GM21825 (cell line): Measurements from ENCODE around the gene GLO1.
A peak's percentile ranks its signal among the peaks of the same experiment; 100 is the strongest.

Source experiments
- ATAC-seq: cut with Tn5 transposase; IDR thresholded peaks from one replicate; pipeline ENCODE4 v1.9.1; 2021; ENCODE audit warnings: mild to moderate bottlenecking, moderate library complexity; ENCODE audit not compliant: unreplicated experiment

GLO1 gene

GRCh38 chr6:38702558-38703397, at the start of gene GLO1:
GLO1 (minus strand) TSS chr6:38703145; CDS start chr6:38703054, 91 bp downstream.
- peak; percentile 99 for ATAC-seq

- ATAC-seq, result no peak
Measured at GRCh38 chr6:38750968-38751615, 48.1 kb upstream of the GLO1 start.

- ATAC-seq, result no peak
Measured at GRCh38 chr6:38749473-38749872, 46.5 kb upstream of the GLO1 start.

- ATAC-seq, result no peak
Measured at GRCh38 chr6:38739532-38739931, 36.6 kb upstream of the GLO1 start.

GRCh38 chr6:38738261-38738660, 35.3 kb upstream of the GLO1 start:
- ATAC-seq, result no peak

GRCh38 chr6:38736951-38737350, 34.0 kb upstream of the GLO1 start:
- no peak for ATAC-seq

- no peak for ATAC-seq
Measured at GRCh38 chr6:38730140-38730862, 27.4 kb upstream of the GLO1 start.

GRCh38 chr6:38728203-38728602, 25.3 kb upstream of the GLO1 start:
- ATAC-seq, result no peak

- ATAC-seq, result no peak
Measured at GRCh38 chr6:38725414-38726183, 22.7 kb upstream of the GLO1 start.

- no peak for ATAC-seq
Measured at GRCh38 chr6:38724343-38724742, 21.4 kb upstream of the GLO1 start.

- no peak for ATAC-seq
Measured at GRCh38 chr6:38723783-38724182, 20.8 kb upstream of the GLO1 start.

- no peak for ATAC-seq
Measured at GRCh38 chr6:38722727-38723334, 19.9 kb upstream of the GLO1 start.

- ATAC-seq, result no peak
Measured at GRCh38 chr6:38722038-38722437, 19.1 kb upstream of the GLO1 start.

- ATAC-seq, result no peak
Measured at GRCh38 chr6:38720295-38720694, 17.4 kb upstream of the GLO1 start.

GRCh38 chr6:38719358-38719757, 16.4 kb upstream of the GLO1 start:
- no peak for ATAC-seq

- no peak for ATAC-seq
Measured at GRCh38 chr6:38716825-38717224, 13.9 kb upstream of the GLO1 start.

GRCh38 chr6:38715016-38715689, 12.2 kb upstream of the GLO1 start, which contains the start of gene DNAH8:
DNAH8 (plus strand) TSS chr6:38715311; CDS start chr6:38722810, 7,499 bp downstream.
- no peak for ATAC-seq

GRCh38 chr6:38714239-38715015, 11.5 kb upstream of the GLO1 start:
- ATAC-seq, result no peak

GRCh38 chr6:38713812-38714211, 10.9 kb upstream of the GLO1 start:
- no peak for ATAC-seq
